Measurements from ENCODE around the gene GNGT2. TPM values are rescaled to one million over a fixed set of nuclear protein-coding genes. Genes with fewer than 3 reads are reported as not detected.
"Not testable (repeated sequence)": the region's sequence is repeated elsewhere in the genome, so short reads cannot be mapped to it uniquely, and the experiment has no call there.

GNGT2 gene
- total RNA-seq, 4 donors from 2014 or later, result 1.1 to 1.7 TPM; not detected in 2

- TF ChIP-seq POLR2A (IDR thresholded peaks at IDR 0.05), result no peak
- no peak for TF ChIP-seq CTCF (IDR thresholded peaks at IDR 0.05)
- intact Hi-C loops (cut with DNase I; ENCODE audit: low total_unique reads), result no loop called here
- WGBS, 2 donors, result 4% methylated on average over 21 of the region's 21 CpGs
- H3K4me3 ChIP-seq (ENCODE audit: low read depth, poor library complexity, severe bottlenecking), result peak overlapping the region; percentile 84
- DNase-seq (ENCODE audit: low spot score in 2 of 2), result peak; percentile 63 to 92
These were observed 16.7 kb downstream of the GNGT2 start for GRCh38 chr17:49193513-49194296.

- H3K4me3 ChIP-seq (ENCODE audit: low read depth, poor library complexity, severe bottlenecking), result peak overlapping the region; percentile 84
- 0% methylated on average over 41 to 52 of the region's 53 CpGs for WGBS, 2 donors
- DNase-seq (ENCODE audit: low spot score in 2 of 2), result peak; percentile 95 to 99
- intact Hi-C loops (cut with DNase I; ENCODE audit: low total_unique reads), result no loop called here
- TF ChIP-seq POLR2A (IDR thresholded peaks at IDR 0.05) (no peak), CTCF (IDR thresholded peaks at IDR 0.05) (no peak)
These were observed 18.2 kb downstream of the GNGT2 start for GRCh38 chr17:49191917-49192741.

GRCh38 chr17:49191409-49191916 lies 18.9 kb downstream of the GNGT2 start:
- WGBS, 2 donors, result 5 to 6% methylated on average over 8 of the region's 8 CpGs
- intact Hi-C loops (cut with DNase I; ENCODE audit: low total_unique reads), result no loop called here
- peak overlapping the region; percentile 84 for H3K4me3 ChIP-seq (ENCODE audit: low read depth, poor library complexity, severe bottlenecking)
- no peak for DNase-seq (ENCODE audit: low spot score in 2 of 2)
- no peak for TF ChIP-seq POLR2A (IDR thresholded peaks at IDR 0.05)
- no peak for TF ChIP-seq CTCF (IDR thresholded peaks at IDR 0.05)

GRCh38 chr17:49190932-49191331 lies 19.4 kb downstream of the GNGT2 start:
- no peak for TF ChIP-seq POLR2A (IDR thresholded peaks at IDR 0.05)
- TF ChIP-seq CTCF (IDR thresholded peaks at IDR 0.05), result no peak
- intact Hi-C loops (cut with DNase I; ENCODE audit: low total_unique reads), result no loop called here
- no peak overlapping the region for H3K4me3 ChIP-seq (ENCODE audit: low read depth, poor library complexity, severe bottlenecking)
- 35 to 38% methylated on average over 4 of the region's 4 CpGs for WGBS, 2 donors
- no peak for DNase-seq (ENCODE audit: low spot score in 2 of 2)

GRCh38 chr17:49187301-49187700 lies 23.1 kb downstream of the GNGT2 start:
- no peak overlapping the region for H3K4me3 ChIP-seq (ENCODE audit: low read depth, poor library complexity, severe bottlenecking)
- no peak for DNase-seq (ENCODE audit: low spot score in 2 of 2)
- WGBS, 2 donors, result 95% methylated on average over 3 of the region's 3 CpGs
- TF ChIP-seq POLR2A (IDR thresholded peaks at IDR 0.05), result no peak
- TF ChIP-seq CTCF (IDR thresholded peaks at IDR 0.05), result no peak
- intact Hi-C loops (cut with DNase I; ENCODE audit: low total_unique reads), result no loop called here

- DNase-seq (ENCODE audit: low spot score in 2 of 2); intact Hi-C loops (cut with DNase I; ENCODE audit: low total_unique reads); H3K4me3 ChIP-seq (ENCODE audit: low read depth, poor library complexity, severe bottlenecking): not testable (repeated sequence)
- 100% methylated on average over 1 of the region's 1 CpG for WGBS, 2 donors
These were observed 25.0 kb downstream of the GNGT2 start for GRCh38 chr17:49185381-49185780.

GRCh38 chr17:49184522-49184921 lies 25.9 kb downstream of the GNGT2 start:
- not testable (repeated sequence) for H3K4me3 ChIP-seq (ENCODE audit: low read depth, poor library complexity, severe bottlenecking); DNase-seq (ENCODE audit: low spot score in 2 of 2)
- intact Hi-C loops (cut with DNase I; ENCODE audit: low total_unique reads), result loop anchor here (5.0 kb wide), 1 partner anchor 43 kb away; no protein-coding TSS in a partner anchor
